ENCODE measurements around the gene CRB1.

CRB1 gene

GRCh38 chr1:197330213-197330612 lies 62.2 kb downstream of the CRB1 start:
- Histone ChIP-seq H3K9me2 (replicated peaks; ENCODE audit: low read depth, low read length) (no peaks in the 10 kb centered on the region), H3K79me2 (ENCODE audit: insufficient read depth, low read length) (no peaks in the 10 kb centered on the region), H3F3A (ENCODE audit: low read depth) (no peaks in the 10 kb centered on the region), H3K36me3 (ENCODE audit: insufficient read depth, low read length) (no peaks in the 10 kb centered on the region), H3K27me3 (ENCODE audit: insufficient read depth, low read length, poor library complexity, severe bottlenecking) (no peaks in the 10 kb centered on the region), H3K9me3 (ENCODE audit: insufficient read depth, low read depth, low read length) (no peaks in the 10 kb centered on the region), H4K20me1 (ENCODE audit: insufficient read depth, low read length, poor library complexity, severe bottlenecking) (no peaks in the 10 kb centered on the region), H3K4me1 (ENCODE audit: insufficient read depth, low read length, poor library complexity, severe bottlenecking) (no peaks in the 10 kb centered on the region), H3K4me2 (ENCODE audit: low read depth, low read length, poor library complexity, severe bottlenecking) (no peak overlapping the region), H2AFZ (ENCODE audit: low read length) (no peak overlapping the region), H3K4me3 (ENCODE audit: low read length, poor library complexity, severe bottlenecking) (no peak overlapping the region), H3K9ac (ENCODE audit: low read depth, low read length, poor library complexity, severe bottlenecking) (no peak overlapping the region)
- TF ChIP-seq, protein P1, sequence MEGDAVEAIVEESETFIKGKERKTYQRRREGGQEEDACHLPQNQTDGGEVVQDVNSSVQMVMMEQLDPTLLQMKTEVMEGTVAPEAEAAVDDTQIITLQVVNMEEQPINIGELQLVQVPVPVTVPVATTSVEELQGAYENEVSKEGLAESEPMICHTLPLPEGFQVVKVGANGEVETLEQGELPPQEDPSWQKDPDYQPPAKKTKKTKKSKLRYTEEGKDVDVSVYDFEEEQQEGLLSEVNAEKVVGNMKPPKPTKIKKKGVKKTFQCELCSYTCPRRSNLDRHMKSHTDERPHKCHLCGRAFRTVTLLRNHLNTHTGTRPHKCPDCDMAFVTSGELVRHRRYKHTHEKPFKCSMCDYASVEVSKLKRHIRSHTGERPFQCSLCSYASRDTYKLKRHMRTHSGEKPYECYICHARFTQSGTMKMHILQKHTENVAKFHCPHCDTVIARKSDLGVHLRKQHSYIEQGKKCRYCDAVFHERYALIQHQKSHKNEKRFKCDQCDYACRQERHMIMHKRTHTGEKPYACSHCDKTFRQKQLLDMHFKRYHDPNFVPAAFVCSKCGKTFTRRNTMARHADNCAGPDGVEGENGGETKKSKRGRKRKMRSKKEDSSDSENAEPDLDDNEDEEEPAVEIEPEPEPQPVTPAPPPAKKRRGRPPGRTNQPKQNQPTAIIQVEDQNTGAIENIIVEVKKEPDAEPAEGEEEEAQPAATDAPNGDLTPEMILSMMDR (conservative IDR thresholded peaks at IDR 0.05; ENCODE audit: low read length), result no peak
- TF ChIP-seq EZH2phosphoT487 (IDR thresholded peaks at IDR 0.05; ENCODE audit: borderline replicate concordance), result no peak

GRCh38 chr1:197331565-197331964 lies 63.5 kb downstream of the CRB1 start:
- H3K9me2 ChIP-seq (replicated peaks; ENCODE audit: low read depth, low read length), result no peaks in the 10 kb centered on the region
- no peak overlapping the region for H3K4me2 ChIP-seq (ENCODE audit: low read depth, low read length, poor library complexity, severe bottlenecking)
- H2AFZ ChIP-seq (ENCODE audit: low read length), result no peak overlapping the region
- H3F3A ChIP-seq (ENCODE audit: low read depth), result no peaks in the 10 kb centered on the region
- H3K9me3 ChIP-seq (ENCODE audit: insufficient read depth, low read depth, low read length), result no peaks in the 10 kb centered on the region
- H3K79me2 ChIP-seq (ENCODE audit: insufficient read depth, low read length), result no peaks in the 10 kb centered on the region
- TF ChIP-seq, protein P1 (conservative IDR thresholded peaks at IDR 0.05; ENCODE audit: low read length), result no peak
- TF ChIP-seq EZH2phosphoT487 (IDR thresholded peaks at IDR 0.05; ENCODE audit: borderline replicate concordance), result no peak
- H3K9ac ChIP-seq (ENCODE audit: low read depth, low read length, poor library complexity, severe bottlenecking), result no peak overlapping the region
- no peaks in the 10 kb centered on the region for H3K36me3 ChIP-seq (ENCODE audit: insufficient read depth, low read length)
- no peak overlapping the region for H3K4me3 ChIP-seq (ENCODE audit: low read length, poor library complexity, severe bottlenecking)
- H3K27me3 ChIP-seq (ENCODE audit: insufficient read depth, low read length, poor library complexity, severe bottlenecking), result no peaks in the 10 kb centered on the region
- no peaks in the 10 kb centered on the region for H3K4me1 ChIP-seq (ENCODE audit: insufficient read depth, low read length, poor library complexity, severe bottlenecking)
- H4K20me1 ChIP-seq (ENCODE audit: insufficient read depth, low read length, poor library complexity, severe bottlenecking), result no peaks in the 10 kb centered on the region

GRCh38 chr1:197333041-197333440 lies 65.0 kb downstream of the CRB1 start:
- H3K9me3 ChIP-seq (ENCODE audit: insufficient read depth, low read depth, low read length), result no peaks in the 10 kb centered on the region
- H3K4me3 ChIP-seq (ENCODE audit: low read length, poor library complexity, severe bottlenecking), result no peak overlapping the region
- no peaks in the 10 kb centered on the region for H3K27me3 ChIP-seq (ENCODE audit: insufficient read depth, low read length, poor library complexity, severe bottlenecking)
- no peaks in the 10 kb centered on the region for H3K9me2 ChIP-seq (replicated peaks; ENCODE audit: low read depth, low read length)
- H3K36me3 ChIP-seq (ENCODE audit: insufficient read depth, low read length), result no peaks in the 10 kb centered on the region
- no peaks in the 10 kb centered on the region for H3K79me2 ChIP-seq (ENCODE audit: insufficient read depth, low read length)
- no peaks in the 10 kb centered on the region for H4K20me1 ChIP-seq (ENCODE audit: insufficient read depth, low read length, poor library complexity, severe bottlenecking)
- no peak for TF ChIP-seq EZH2phosphoT487 (IDR thresholded peaks at IDR 0.05; ENCODE audit: borderline replicate concordance)
- TF ChIP-seq, protein P1 (conservative IDR thresholded peaks at IDR 0.05; ENCODE audit: low read length), result no peak
- H2AFZ ChIP-seq (ENCODE audit: low read length), result peak overlapping the region; percentile 13; the same call in 1 of the 2 replicates
- no peak overlapping the region for H3K9ac ChIP-seq (ENCODE audit: low read depth, low read length, poor library complexity, severe bottlenecking)
- no peak overlapping the region for H3K4me2 ChIP-seq (ENCODE audit: low read depth, low read length, poor library complexity, severe bottlenecking)
- H3K4me1 ChIP-seq (ENCODE audit: insufficient read depth, low read length, poor library complexity, severe bottlenecking), result no peaks in the 10 kb centered on the region
- H3F3A ChIP-seq (ENCODE audit: low read depth), result no peaks in the 10 kb centered on the region

Data from Loucy (cell line).